IPS-18c (cell line): ENCODE measurements around the gene BUD31.

ENCODE experiments used
- H3K4me3 ChIP-seq: 2 replicates; pipeline ENCODE4 v1.7.0; 2013; ENCODE audit warnings: low read depth, mild to moderate bottlenecking, low read length, moderate library complexity; ENCODE audit not compliant: insufficient read depth
- H3K9me3 ChIP-seq: one replicate; pipeline ENCODE4 v1.6.1; 2013; ENCODE audit warnings: mild to moderate bottlenecking, low read length, moderate library complexity; ENCODE audit not compliant: control insufficient read depth, insufficient read depth

Gene BUD31

GRCh38 chr7:99408379-99409191 lies at the start of gene BUD31, which contains the start of gene PDAP1:
TSS of gene BUD31 (plus strand) at chr7:99408969. CDS start at chr7:99411093, 2,124 bp downstream.
TSS of gene PDAP1 (minus strand) at chr7:99408597. CDS start at chr7:99408548, 49 bp downstream.
- peak within 1 kb of the TSS; percentile 98 for H3K4me3 ChIP-seq
- no peaks in the 10 kb centered on the region for H3K9me3 ChIP-seq

GRCh38 chr7:99359465-99360154 lies 49.2 kb upstream of the BUD31 start:
- Histone ChIP-seq H3K9me3 (no peaks in the 10 kb centered on the region), H3K4me3 (peak overlapping the region; percentile 11; the same call in 1 of the 2 replicates)

GRCh38 chr7:99362801-99363200 lies 46.0 kb upstream of the BUD31 start:
- no peak overlapping the region for H3K4me3 ChIP-seq
- no peaks in the 10 kb centered on the region for H3K9me3 ChIP-seq

GRCh38 chr7:99363286-99363685 lies 45.5 kb upstream of the BUD31 start:
- Histone ChIP-seq H3K9me3 (no peaks in the 10 kb centered on the region), H3K4me3 (no peak overlapping the region)

- no peak overlapping the region for H3K4me3 ChIP-seq
- H3K9me3 ChIP-seq: no peaks in the 10 kb centered on the region
These were observed 43.2 kb upstream of the BUD31 start for GRCh38 chr7:99365318-99366141.

- Histone ChIP-seq H3K4me3 (no peak overlapping the region), H3K9me3 (no peaks in the 10 kb centered on the region)
These were observed 42.1 kb upstream of the BUD31 start for GRCh38 chr7:99366646-99367045.

- Histone ChIP-seq H3K4me3 (no peak overlapping the region; the same call in 1 of the 2 replicates), H3K9me3 (no peaks in the 10 kb centered on the region)
These were observed 39.9 kb upstream of the BUD31 start for GRCh38 chr7:99368750-99369389.

GRCh38 chr7:99369767-99370391 lies 38.9 kb upstream of the BUD31 start:
- H3K4me3 ChIP-seq: no peak overlapping the region
- H3K9me3 ChIP-seq: no peaks in the 10 kb centered on the region

- H3K9me3 ChIP-seq: no peaks in the 10 kb centered on the region
- no peak overlapping the region for H3K4me3 ChIP-seq
These were observed 37.3 kb upstream of the BUD31 start for GRCh38 chr7:99371376-99371920.

GRCh38 chr7:99372275-99373090 lies 36.3 kb upstream of the BUD31 start:
- no peak overlapping the region for H3K4me3 ChIP-seq
- H3K9me3 ChIP-seq: no peaks in the 10 kb centered on the region

GRCh38 chr7:99373091-99374066 lies 35.4 kb upstream of the BUD31 start:
- Histone ChIP-seq H3K4me3 (peak overlapping the region; percentile 88), H3K9me3 (no peaks in the 10 kb centered on the region)

- Histone ChIP-seq H3K9me3 (no peaks in the 10 kb centered on the region), H3K4me3 (peak within 1 kb of the TSS; percentile 88)
These were observed 34.4 kb upstream of the BUD31 start, which contains the start of gene ARPC1B for GRCh38 chr7:99374111-99375064. TSS of gene ARPC1B (plus strand) at chr7:99374730. CDS start at chr7:99385715, 10,985 bp downstream.

- peak overlapping the region; percentile 88 for H3K4me3 ChIP-seq
These were observed 33.5 kb upstream of the BUD31 start for GRCh38 chr7:99375070-99375807.

More at GRCh38 chr7:99375070-99375807, 33.5 kb upstream of the BUD31 start:
- H3K9me3 ChIP-seq: no peaks in the 10 kb centered on the region
